Measurements from ENCODE around the gene KSR1. TPM values are rescaled to one million over a fixed set of nuclear protein-coding genes. Genes with fewer than 3 reads are reported as not detected.
"Not testable (repeated sequence)": the region's sequence is repeated elsewhere in the genome, so short reads cannot be mapped to it uniquely, and the experiment has no call there.

KSR1 gene
- total RNA-seq, 1 donor from 2014 or later, result 8.3 TPM

- intact Hi-C loops (cut with DNase I), result no loop called here
- no peak for ATAC-seq (ENCODE audit: poor library complexity)
- no peak for DNase-seq
Measured at GRCh38 chr17:27666831-27667560, 210.7 kb downstream of the KSR1 start.

- ATAC-seq (ENCODE audit: poor library complexity) (no peak), DNase-seq (no peak)
- intact Hi-C loops (cut with DNase I), result no loop called here
Measured at GRCh38 chr17:27667656-27668487, 211.6 kb downstream of the KSR1 start.

- ATAC-seq (ENCODE audit: poor library complexity) (no peak), DNase-seq (no peak)
- intact Hi-C loops (cut with DNase I), result no loop called here
Measured at GRCh38 chr17:27668488-27668823, 212.2 kb downstream of the KSR1 start.

GRCh38 chr17:27669136-27669535 lies 212.9 kb downstream of the KSR1 start:
- intact Hi-C loops (cut with DNase I), result no loop called here
- no peak for ATAC-seq (ENCODE audit: poor library complexity)
- DNase-seq, result no peak

GRCh38 chr17:27669850-27670249 lies 213.6 kb downstream of the KSR1 start:
- intact Hi-C loops (cut with DNase I), result no loop called here
- ATAC-seq (ENCODE audit: poor library complexity), result no peak
- DNase-seq, result no peak

GRCh38 chr17:27670791-27671590 lies 214.7 kb downstream of the KSR1 start:
- ATAC-seq (ENCODE audit: poor library complexity) (no peak), DNase-seq (no peak)
- intact Hi-C loops (cut with DNase I), result no loop called here

- intact Hi-C loops (cut with DNase I), result no loop called here
- ATAC-seq (ENCODE audit: poor library complexity), result no peak
- no peak for DNase-seq
Measured at GRCh38 chr17:27671591-27671910, 215.3 kb downstream of the KSR1 start.

- intact Hi-C loops (cut with DNase I); DNase-seq; ATAC-seq (ENCODE audit: poor library complexity): not testable (repeated sequence)
Measured at GRCh38 chr17:27671977-27672480, 215.8 kb downstream of the KSR1 start.

GRCh38 chr17:27674335-27674734 lies 218.1 kb downstream of the KSR1 start:
- DNase-seq, result no peak
- ATAC-seq (ENCODE audit: poor library complexity), result no peak
- intact Hi-C loops (cut with DNase I), result no loop called here

Other genes with a start within 250 kb of the KSR1 start
- 47.1 TPM for gene WSB1, start 162.3 kb upstream of the KSR1 start, total RNA-seq
- 17.0 TPM for gene LGALS9, start 174.7 kb downstream of the KSR1 start, total RNA-seq

Measured in Right ventricle myocardium superior (tissue), 1 donor.